Measurements from ENCODE around the gene ZNF124.
A peak's percentile ranks its signal among the peaks of the same experiment; 100 is the strongest.
"Not testable (repeated sequence)": the region's sequence is repeated elsewhere in the genome, so short reads cannot be mapped to it uniquely, and the experiment has no call there.

The ZNF124 gene

DNA sequence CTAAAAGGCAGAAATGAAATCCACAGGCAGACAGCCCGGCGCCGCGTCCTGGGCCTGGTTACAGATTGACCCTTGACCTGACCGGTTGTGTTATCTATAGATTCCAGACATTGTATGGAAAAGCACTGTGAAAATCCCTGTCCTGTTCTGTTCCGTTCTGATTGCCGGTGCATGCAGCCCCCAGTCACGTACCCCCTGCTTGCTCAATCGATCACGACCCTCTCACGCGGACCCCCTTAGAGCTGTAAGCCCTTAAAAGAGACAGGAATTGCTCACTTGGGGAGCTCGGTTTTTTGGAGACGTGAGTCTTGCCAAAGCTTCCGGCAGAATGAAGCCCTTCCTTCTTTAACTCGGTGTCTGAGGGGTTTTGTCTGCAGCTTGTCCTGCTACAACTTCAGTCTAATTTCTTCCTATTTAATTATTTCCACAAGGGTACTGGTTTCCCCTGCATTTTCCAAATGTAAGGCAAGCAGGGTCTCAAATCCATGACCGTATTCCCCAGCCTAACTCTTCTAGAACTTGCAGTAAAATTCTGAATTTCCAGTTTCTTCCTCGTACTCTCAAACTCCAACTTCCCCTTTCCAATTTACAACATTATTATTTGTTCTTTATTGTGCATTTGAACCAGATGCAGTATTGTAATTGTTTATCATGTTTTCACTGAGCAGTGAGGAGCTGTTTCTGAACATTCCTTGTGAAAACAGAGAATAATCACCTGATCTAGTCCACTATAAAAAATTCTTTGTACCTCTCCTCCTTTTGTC lies 44.1 kb downstream of the ZNF124 start:
- not testable (repeated sequence) for H3K27ac ChIP-seq (ENCODE audit: low read length); H3K27me3 ChIP-seq (ENCODE audit: control insufficient read depth, insufficient read depth, low read length); H3K4me1 ChIP-seq (ENCODE audit: control insufficient read depth, insufficient read depth, low read length); H3K9me3 ChIP-seq (ENCODE audit: control insufficient read depth, insufficient read depth, low read length); H3K36me3 ChIP-seq (ENCODE audit: control insufficient read depth, insufficient read depth, low read length); DNase-seq (ENCODE audit: low read depth, low spot score)
- H3K4me3 ChIP-seq (ENCODE audit: low read length) = peak overlapping the region; percentile 24; the same call in 1 of the 2 replicates
- WGBS (ENCODE audit: insufficient coverage, insufficient read length) = 100% methylated on average over 1 of the region's 18 CpGs

DNA sequence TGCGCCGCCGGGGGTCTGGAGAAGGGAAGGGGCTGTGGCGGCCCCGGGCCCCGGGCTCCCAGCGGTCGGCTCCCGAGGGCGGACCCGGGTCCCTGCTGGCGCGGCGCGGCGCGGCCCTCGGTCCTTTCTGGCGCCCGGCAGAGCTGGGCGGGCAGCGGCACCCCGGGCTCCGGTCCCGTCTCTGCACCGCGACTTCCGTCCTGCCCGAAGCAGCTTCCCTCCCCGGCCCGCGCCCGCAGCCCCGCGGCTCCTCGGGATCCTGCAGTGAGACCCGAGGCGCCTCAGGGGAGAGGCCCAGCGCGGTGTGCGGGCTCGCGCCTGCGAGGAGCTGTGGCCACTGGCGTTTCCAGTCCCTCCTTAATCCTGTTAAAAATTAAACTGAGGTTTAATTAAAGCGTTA lies 45.2 kb downstream of the ZNF124 start:
- not testable (repeated sequence) for H3K4me3 ChIP-seq (ENCODE audit: low read length); DNase-seq (ENCODE audit: low read depth, low spot score); H3K4me1 ChIP-seq (ENCODE audit: control insufficient read depth, insufficient read depth, low read length); H3K36me3 ChIP-seq (ENCODE audit: control insufficient read depth, insufficient read depth, low read length); H3K27ac ChIP-seq (ENCODE audit: low read length); H3K27me3 ChIP-seq (ENCODE audit: control insufficient read depth, insufficient read depth, low read length); H3K9me3 ChIP-seq (ENCODE audit: control insufficient read depth, insufficient read depth, low read length)
- WGBS (ENCODE audit: insufficient coverage, insufficient read length) = no CpG with 5 or more reads among the region's 46 CpGs

DNA sequence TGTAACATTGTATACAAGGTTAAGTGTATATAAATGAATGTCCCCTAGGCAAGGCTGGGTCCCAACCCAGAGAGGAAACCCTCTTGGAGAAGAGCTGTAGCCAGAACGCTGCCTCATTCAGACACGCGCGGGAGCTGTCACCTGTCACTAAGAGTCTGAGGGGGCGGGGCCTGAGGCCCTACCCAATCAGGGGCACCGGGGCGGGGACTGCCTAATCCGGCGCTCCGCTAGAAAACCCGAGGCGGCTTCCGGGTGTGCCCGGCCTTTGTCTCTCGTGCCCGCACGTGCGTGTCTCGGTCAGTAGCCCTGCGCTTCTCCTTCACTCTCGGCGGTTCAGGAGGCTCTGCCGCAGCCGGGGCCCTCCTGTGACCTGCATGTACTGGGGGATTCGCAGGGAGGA lies 45.7 kb downstream of the ZNF124 start:
- no CpG with 5 or more reads among the region's 25 CpGs for WGBS (ENCODE audit: insufficient coverage, insufficient read length)
- H3K4me3 ChIP-seq (ENCODE audit: low read length); H3K27ac ChIP-seq (ENCODE audit: low read length); DNase-seq (ENCODE audit: low read depth, low spot score); H3K9me3 ChIP-seq (ENCODE audit: control insufficient read depth, insufficient read depth, low read length); H3K36me3 ChIP-seq (ENCODE audit: control insufficient read depth, insufficient read depth, low read length); H3K4me1 ChIP-seq (ENCODE audit: control insufficient read depth, insufficient read depth, low read length); H3K27me3 ChIP-seq (ENCODE audit: control insufficient read depth, insufficient read depth, low read length): not testable (repeated sequence)

DNA sequence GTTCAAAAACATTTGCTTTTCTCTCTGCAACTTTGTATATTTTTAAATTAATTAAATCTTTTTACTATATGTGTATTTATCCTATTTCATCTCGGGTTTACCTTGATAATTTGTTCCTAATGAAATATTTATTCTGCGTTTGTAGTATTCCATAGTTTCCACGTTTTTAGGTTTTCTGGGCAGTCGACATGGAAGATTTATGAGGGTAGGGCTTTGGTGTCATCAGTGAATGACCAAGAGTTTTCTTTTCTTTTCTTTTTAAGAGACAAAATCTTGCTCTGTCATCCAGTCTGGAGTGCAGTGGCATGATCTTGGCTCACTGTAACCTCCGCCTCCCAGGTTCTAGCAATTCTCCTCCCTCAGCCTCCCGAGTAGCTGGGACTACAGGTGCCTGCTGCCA lies 50.4 kb downstream of the ZNF124 start:
- Histone ChIP-seq H3K9me3 (ENCODE audit: control insufficient read depth, insufficient read depth, low read length) (no peaks in the 10 kb centered on the region), H3K27ac (ENCODE audit: low read length) (no peak overlapping the region), H3K27me3 (ENCODE audit: control insufficient read depth, insufficient read depth, low read length) (no peaks in the 10 kb centered on the region), H3K36me3 (ENCODE audit: control insufficient read depth, insufficient read depth, low read length) (no peaks in the 10 kb centered on the region), H3K4me1 (ENCODE audit: control insufficient read depth, insufficient read depth, low read length) (no peaks in the 10 kb centered on the region), H3K4me3 (ENCODE audit: low read length) (no peak overlapping the region)
- no CpG with 5 or more reads among the region's 6 CpGs for WGBS (ENCODE audit: insufficient coverage, insufficient read length)
- DNase-seq (ENCODE audit: low read depth, low spot score) = no peak

DNA sequence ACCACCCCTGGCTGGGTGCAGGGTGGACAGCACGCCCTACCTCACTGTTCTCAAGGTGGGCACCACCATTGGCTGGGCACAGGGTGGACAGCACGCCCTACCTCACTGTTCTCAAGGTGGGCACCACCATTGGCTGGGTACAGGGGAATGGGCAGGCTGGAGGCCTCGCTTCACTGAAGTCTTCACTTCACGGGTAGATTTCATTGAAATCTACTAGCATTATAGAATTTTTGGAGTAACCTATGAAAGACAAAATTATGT lies 51.5 kb downstream of the ZNF124 start:
- H3K36me3 ChIP-seq (ENCODE audit: control insufficient read depth, insufficient read depth, low read length); H3K4me1 ChIP-seq (ENCODE audit: control insufficient read depth, insufficient read depth, low read length); H3K27ac ChIP-seq (ENCODE audit: low read length); DNase-seq (ENCODE audit: low read depth, low spot score); H3K27me3 ChIP-seq (ENCODE audit: control insufficient read depth, insufficient read depth, low read length); H3K9me3 ChIP-seq (ENCODE audit: control insufficient read depth, insufficient read depth, low read length); H3K4me3 ChIP-seq (ENCODE audit: low read length): not testable (repeated sequence)
- no CpG with 5 or more reads among the region's 4 CpGs for WGBS (ENCODE audit: insufficient coverage, insufficient read length)

DNA sequence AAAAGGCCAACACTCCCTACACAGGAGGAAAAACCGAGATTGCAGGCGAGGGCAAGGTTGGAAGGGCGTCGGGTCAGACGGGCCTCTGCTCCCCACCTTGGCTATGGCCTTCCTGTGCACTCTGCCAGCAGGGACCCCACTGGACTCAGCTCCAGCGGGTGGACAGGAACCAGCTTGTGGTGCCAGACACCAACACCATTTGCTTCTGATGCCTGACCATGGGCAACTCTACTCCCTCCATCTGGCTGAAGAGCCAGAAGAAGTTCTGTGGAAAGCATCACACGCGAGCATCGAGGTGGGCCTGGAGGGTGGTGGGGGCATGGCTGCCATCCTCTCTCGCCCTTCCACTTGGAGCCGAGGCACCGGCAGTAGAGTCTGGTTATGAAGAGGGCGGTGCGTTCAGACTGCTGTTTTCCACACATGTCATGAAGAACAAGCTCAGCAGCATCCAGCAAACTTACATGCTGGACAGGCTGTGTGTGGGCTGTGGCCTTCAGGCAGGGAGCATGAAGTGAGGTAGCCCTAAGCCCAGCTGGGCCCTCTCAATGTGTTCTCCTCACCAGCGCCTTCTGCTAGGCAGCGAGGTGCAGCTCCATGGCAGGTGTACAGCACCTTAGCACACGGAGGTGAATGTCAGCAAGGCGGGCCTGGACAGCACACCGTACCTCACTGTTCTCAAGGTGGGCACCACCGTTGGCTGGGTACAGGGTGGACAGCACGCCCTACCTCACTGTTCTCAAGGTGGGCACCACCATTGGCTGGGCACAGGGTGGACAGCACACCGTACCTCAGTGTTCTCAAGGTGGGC lies 52.0 kb downstream of the ZNF124 start:
- no peaks in the 10 kb centered on the region for H3K4me1 ChIP-seq (ENCODE audit: control insufficient read depth, insufficient read depth, low read length)
- no peaks in the 10 kb centered on the region for H3K36me3 ChIP-seq (ENCODE audit: control insufficient read depth, insufficient read depth, low read length)
- WGBS (ENCODE audit: insufficient coverage, insufficient read length) = no CpG with 5 or more reads among the region's 22 CpGs

DNA sequence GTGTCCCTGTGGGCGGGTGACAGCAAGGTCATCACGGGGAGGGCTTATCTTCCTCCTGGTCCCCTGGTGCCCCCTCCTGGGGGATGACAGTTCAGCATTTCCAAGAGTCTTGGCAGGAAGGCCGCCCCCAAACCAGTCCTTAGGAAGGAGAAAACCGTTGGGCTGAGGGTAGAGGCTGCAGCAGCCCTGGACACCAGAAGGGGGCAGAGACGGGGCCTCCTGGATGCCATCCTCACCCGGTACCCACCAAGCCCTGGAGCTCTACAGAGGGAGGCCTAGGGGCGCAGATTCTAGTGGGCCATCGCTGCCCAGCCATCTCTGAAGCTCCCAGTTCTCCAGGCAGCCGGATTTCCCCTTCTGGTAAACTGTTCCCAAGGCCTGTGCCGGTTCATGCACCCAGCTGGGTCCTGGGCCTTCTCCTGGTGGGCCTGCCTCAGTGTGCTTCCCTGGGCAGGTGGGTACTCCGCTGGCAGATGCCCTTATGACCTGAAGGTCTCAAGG lies 52.8 kb downstream of the ZNF124 start:
- H3K27ac ChIP-seq (ENCODE audit: low read length) = no peak overlapping the region
- no peaks in the 10 kb centered on the region for H3K9me3 ChIP-seq (ENCODE audit: control insufficient read depth, insufficient read depth, low read length)
- peak; percentile 72 for DNase-seq (ENCODE audit: low read depth, low spot score)
- H3K36me3 ChIP-seq (ENCODE audit: control insufficient read depth, insufficient read depth, low read length) = no peaks in the 10 kb centered on the region
- no CpG with 5 or more reads among the region's 11 CpGs for WGBS (ENCODE audit: insufficient coverage, insufficient read length)
- H3K27me3 ChIP-seq (ENCODE audit: control insufficient read depth, insufficient read depth, low read length) = no peaks in the 10 kb centered on the region
- no peak overlapping the region for H3K4me3 ChIP-seq (ENCODE audit: low read length)
- H3K4me1 ChIP-seq (ENCODE audit: control insufficient read depth, insufficient read depth, low read length) = no peaks in the 10 kb centered on the region

More for the DNA sequence above, 52.0 kb downstream of the ZNF124 start:
- Histone ChIP-seq H3K27me3 (ENCODE audit: control insufficient read depth, insufficient read depth, low read length) (no peaks in the 10 kb centered on the region), H3K27ac (ENCODE audit: low read length) (no peak overlapping the region), H3K9me3 (ENCODE audit: control insufficient read depth, insufficient read depth, low read length) (no peaks in the 10 kb centered on the region), H3K4me3 (ENCODE audit: low read length) (no peak overlapping the region)
- no peak for DNase-seq (ENCODE audit: low read depth, low spot score)

DNA sequence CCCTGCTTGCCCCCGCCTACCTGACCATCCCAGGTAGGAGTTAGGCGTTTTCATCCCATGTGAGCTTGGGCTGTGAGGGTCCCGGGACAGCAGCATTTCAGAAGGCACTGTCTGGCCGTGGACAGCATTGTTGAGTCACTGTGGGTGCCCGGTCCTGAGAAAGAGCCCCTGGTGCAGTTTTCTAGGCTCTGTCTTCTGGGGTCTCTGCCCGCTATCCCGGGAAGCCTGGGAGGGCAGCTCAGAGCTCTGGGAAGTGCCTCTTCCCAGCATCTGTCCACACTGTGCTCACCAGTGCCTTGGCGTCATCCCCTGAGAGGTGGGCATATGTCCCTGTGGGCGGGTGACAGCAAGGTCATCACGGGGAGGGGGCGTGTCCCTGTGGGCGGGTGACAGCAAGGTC lies 56.3 kb downstream of the ZNF124 start:
- Histone ChIP-seq H3K4me3 (ENCODE audit: low read length) (no peak overlapping the region), H3K36me3 (ENCODE audit: control insufficient read depth, insufficient read depth, low read length) (no peaks in the 10 kb centered on the region), H3K4me1 (ENCODE audit: control insufficient read depth, insufficient read depth, low read length) (no peaks in the 10 kb centered on the region; the same call in none of the 2 replicates), H3K27me3 (ENCODE audit: control insufficient read depth, insufficient read depth, low read length) (peaks cover 3% of the 10 kb centered on the region), H3K27ac (ENCODE audit: low read length) (no peak overlapping the region), H3K9me3 (ENCODE audit: control insufficient read depth, insufficient read depth, low read length) (no peaks in the 10 kb centered on the region)
- WGBS (ENCODE audit: insufficient coverage, insufficient read length) = no CpG with 5 or more reads among the region's 12 CpGs
- no peak for DNase-seq (ENCODE audit: low read depth, low spot score)

DNA sequence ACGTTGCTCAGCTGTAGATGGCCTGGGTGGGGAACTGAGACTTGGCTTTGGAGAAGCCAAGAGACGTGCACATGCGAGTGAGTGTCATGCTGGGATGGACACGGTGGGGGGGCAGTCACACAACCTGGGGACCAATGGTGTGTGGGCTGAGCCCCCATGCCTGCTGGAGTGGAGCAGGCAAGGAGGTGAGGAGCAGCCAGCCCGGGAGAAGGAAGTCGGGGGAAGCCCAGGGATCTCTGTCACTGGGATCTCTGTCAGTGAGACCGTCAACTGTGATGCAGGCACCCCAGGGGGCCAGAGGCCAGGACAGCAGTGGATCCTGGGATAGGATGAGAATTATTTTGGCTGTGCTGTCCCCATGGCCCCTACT lies 56.7 kb downstream of the ZNF124 start:
- H3K36me3 ChIP-seq (ENCODE audit: control insufficient read depth, insufficient read depth, low read length) = no peaks in the 10 kb centered on the region
- H3K4me3 ChIP-seq (ENCODE audit: low read length) = no peak overlapping the region
- no CpG with 5 or more reads among the region's 7 CpGs for WGBS (ENCODE audit: insufficient coverage, insufficient read length)
- peaks cover 4% of the 10 kb centered on the region for H3K27me3 ChIP-seq (ENCODE audit: control insufficient read depth, insufficient read depth, low read length)
- H3K27ac ChIP-seq (ENCODE audit: low read length) = no peak overlapping the region
- no peaks in the 10 kb centered on the region; the same call in none of the 2 replicates for H3K4me1 ChIP-seq (ENCODE audit: control insufficient read depth, insufficient read depth, low read length)
- H3K9me3 ChIP-seq (ENCODE audit: control insufficient read depth, insufficient read depth, low read length) = no peaks in the 10 kb centered on the region
- no peak for DNase-seq (ENCODE audit: low read depth, low spot score)

DNA sequence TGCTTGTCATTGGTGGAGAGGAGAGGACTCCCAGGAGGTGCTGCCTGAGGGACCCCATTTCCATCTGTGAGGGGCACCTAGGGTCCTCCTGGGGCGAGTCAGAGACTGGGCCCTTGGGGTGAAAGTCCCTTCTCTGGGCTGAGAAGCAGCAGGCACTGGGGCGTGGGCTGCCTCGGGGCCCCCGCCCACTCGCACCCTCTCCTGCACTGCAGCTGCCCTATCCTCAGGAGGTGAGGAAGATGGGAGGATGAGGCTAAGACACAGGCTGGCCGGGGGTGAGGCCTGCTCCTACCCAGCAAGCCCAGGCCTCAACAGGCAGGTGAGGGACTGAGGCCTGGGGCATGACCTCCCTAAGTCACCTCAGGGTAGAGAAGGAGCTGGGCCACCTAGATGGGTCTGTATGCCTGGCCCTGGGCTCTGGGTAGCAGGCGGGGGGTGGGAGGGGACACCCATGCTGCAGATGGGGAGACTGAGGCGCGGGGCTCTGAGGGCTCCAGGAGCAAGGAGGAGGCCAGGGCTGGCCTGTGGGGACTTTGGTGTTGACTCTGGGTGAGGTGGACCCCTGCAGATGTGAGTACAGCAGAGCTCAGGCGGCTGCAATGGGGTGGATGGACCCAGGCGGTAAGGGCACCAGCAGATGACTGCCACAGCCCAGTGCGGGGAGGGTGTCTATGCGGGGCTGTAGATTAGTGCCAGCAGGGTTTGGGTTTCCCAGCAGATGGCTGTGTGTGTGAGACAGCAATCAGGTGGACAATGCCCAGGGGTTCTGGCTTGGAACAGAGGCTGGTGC lies 57.3 kb downstream of the ZNF124 start:
- Histone ChIP-seq H3K27ac (ENCODE audit: low read length) (no peak overlapping the region), H3K9me3 (ENCODE audit: control insufficient read depth, insufficient read depth, low read length) (no peaks in the 10 kb centered on the region), H3K36me3 (ENCODE audit: control insufficient read depth, insufficient read depth, low read length) (no peaks in the 10 kb centered on the region), H3K4me1 (ENCODE audit: control insufficient read depth, insufficient read depth, low read length) (no peaks in the 10 kb centered on the region; the same call in none of the 2 replicates), H3K4me3 (ENCODE audit: low read length) (no peak overlapping the region), H3K27me3 (ENCODE audit: control insufficient read depth, insufficient read depth, low read length) (peaks cover 4% of the 10 kb centered on the region)
- no CpG with 5 or more reads among the region's 13 CpGs for WGBS (ENCODE audit: insufficient coverage, insufficient read length)
- no peak for DNase-seq (ENCODE audit: low read depth, low spot score)

Measured in iPS DF 6.9 (cell line).